Left ventricle myocardium superior (tissue), 1 donor: Measurements from ENCODE around the gene BLACAT1. TPM values are rescaled to one million over a fixed set of nuclear protein-coding genes. Genes with fewer than 3 reads are reported as not detected.
"Not testable (repeated sequence)": the region's sequence is repeated elsewhere in the genome, so short reads cannot be mapped to it uniquely, and the experiment has no call there.

ENCODE experiments used
- ATAC-seq: fragments of 200-7000 bp; cut with Tn5 transposase; one replicate; pipeline ENCODE4 v1.9.1; 2020; ENCODE audit warnings: mild to moderate bottlenecking, moderate library complexity
- DNase-seq: peaks from one replicate; pipeline ENCODE4 v3.0.0-alpha.2; 2020
- intact Hi-C: fragments of 100-400 bp; cut with micrococcal nuclease; formaldehyde crosslinking; loops from one replicate; pipeline ENCODE4 v1.11.0; 2022
- microRNA-seq: library from miRNA; unstranded; fragments of <30 nt; microRNA quantifications from one replicate; pipeline ENCODE4 v1.2.0, GENCODE V29; 2020; ENCODE audit warnings: borderline number of aligned reads
- total RNA-seq: library from RNA; stranded (reverse); fragmentation: NEBNext Ultra II Directional; extraction: Animal tissue kit (Norgen Biotek cat#: 25700); gene quantifications from one replicate; pipeline ENCODE4 v1.2.1, GENCODE V29; 2021
- donor health status: DM: no; HTN: yes; CAD: no; lungs with severe emphysema.

Gene BLACAT1
- total RNA-seq, 1 donor from 2014 or later: not detected

GRCh38 chr1:205429762-205430695 is 25.8 kb downstream of the BLACAT1 start:
- intact Hi-C loops: no loop called here
- peak; percentile 26 for ATAC-seq
- DNase-seq: no peak

GRCh38 chr1:205424901-205425600 is 30.8 kb downstream of the BLACAT1 start:
- ATAC-seq: no peak
- intact Hi-C loops: no loop called here
- DNase-seq: no peak

GRCh38 chr1:205423814-205424399 is 31.9 kb downstream of the BLACAT1 start:
- no peak for DNase-seq
- intact Hi-C loops: no loop called here
- ATAC-seq: no peak

GRCh38 chr1:205422993-205423642 is 32.7 kb downstream of the BLACAT1 start:
- ATAC-seq: no peak
- intact Hi-C loops: no loop called here
- no peak for DNase-seq

GRCh38 chr1:205421798-205422197 is 34.0 kb downstream of the BLACAT1 start, which contains the start of gene LEMD1:
TSS of gene LEMD1 (minus strand) at chr1:205422056. CDS start at chr1:205420536, 1,520 bp downstream.
- DNase-seq: no peak
- intact Hi-C loops: no loop called here
- ATAC-seq: peak; percentile 88

GRCh38 chr1:205420938-205421337 is 34.9 kb downstream of the BLACAT1 start:
- intact Hi-C loops: no loop called here
- DNase-seq (no peak), ATAC-seq (no peak)

GRCh38 chr1:205417870-205418635 is 37.8 kb downstream of the BLACAT1 start:
- intact Hi-C loops: no loop called here
- DNase-seq (no peak), ATAC-seq (no peak)

GRCh38 chr1:205416322-205416721 is 39.5 kb downstream of the BLACAT1 start:
- intact Hi-C loops: no loop called here
- peak; percentile 39 for DNase-seq
- ATAC-seq: peak; percentile 84

- intact Hi-C loops: no loop called here
- DNase-seq: no peak
- no peak for ATAC-seq
Observed at GRCh38 chr1:205410581-205411298, 45.1 kb downstream of the BLACAT1 start.

- DNase-seq (no peak), ATAC-seq (no peak)
- intact Hi-C loops: no loop called here
Observed at GRCh38 chr1:205407970-205408369, 47.9 kb downstream of the BLACAT1 start.

GRCh38 chr1:205406252-205406651 is 49.6 kb downstream of the BLACAT1 start:
- DNase-seq, ATAC-seq, intact Hi-C loops: not testable (repeated sequence)

Small RNA genes lying within 50 kb of the gene (microRNA-seq; reads per million reads assigned to microRNA genes)
- 8.8 reads per million for gene MIR135B

Other genes starting within 250 kb of the BLACAT1 start
- 6.1 TPM for gene DSTYK, start 244.3 kb downstream of the BLACAT1 start, total RNA-seq
- 1.3 TPM for gene TMCC2, start 228.1 kb downstream of the BLACAT1 start, total RNA-seq
- gene NUAK2, start 134.3 kb downstream of the BLACAT1 start, total RNA-seq: 1.5 TPM
- gene KLHDC8A, start 99.1 kb downstream of the BLACAT1 start, total RNA-seq: not detected
- not detected for gene LEMD1, start 34.0 kb downstream of the BLACAT1 start, total RNA-seq
- gene CDK18, start 48.6 kb upstream of the BLACAT1 start, total RNA-seq: 209 TPM
- gene ELK4, start 176.0 kb upstream of the BLACAT1 start, total RNA-seq: 40.5 TPM
- gene SLC45A3, start 224.5 kb upstream of the BLACAT1 start, total RNA-seq: 6.6 TPM